Stimulated activated CD4-positive, alpha-beta T cell treated with anti-CD3 and anti-CD28 coated beads, Interleukin-15, amount 100 ng/mL, for 48 hours (primary cell): ENCODE data around the gene MPRIP.
"Not testable (repeated sequence)": the region's sequence is repeated elsewhere in the genome, so short reads cannot be mapped to it uniquely, and the experiment has no call there.

Experiments
- DNase-seq, 2 donors: peaks; one replicate each; pipeline ENCODE4 v3.0.0-alpha.2; 2020; ENCODE audit warnings: low read depth in 2 of 2

MPRIP gene

GRCh38 chr17:17147821-17148220, 105.6 kb downstream of the MPRIP start:
- no peak for DNase-seq

- DNase-seq = no peak
These were observed 107.5 kb downstream of the MPRIP start for GRCh38 chr17:17149520-17150447.

GRCh38 chr17:17150448-17150800, 108.2 kb downstream of the MPRIP start:
- DNase-seq = no peak

GRCh38 chr17:17151055-17151454, 108.8 kb downstream of the MPRIP start:
- peak in 1 of 2 donors; percentile 27 for DNase-seq

- DNase-seq = no peak
These were observed 109.3 kb downstream of the MPRIP start for GRCh38 chr17:17151541-17151940.

GRCh38 chr17:17151962-17152361, 109.7 kb downstream of the MPRIP start:
- peak in 1 of 2 donors; percentile 29 for DNase-seq

GRCh38 chr17:17152385-17152784, 110.1 kb downstream of the MPRIP start:
- no peak for DNase-seq

GRCh38 chr17:17153071-17153470, 110.8 kb downstream of the MPRIP start:
- no peak for DNase-seq

GRCh38 chr17:17153709-17154108, 111.5 kb downstream of the MPRIP start:
- DNase-seq = no peak

GRCh38 chr17:17154556-17154955, 112.3 kb downstream of the MPRIP start:
- no peak for DNase-seq

- DNase-seq = no peak
These were observed 112.7 kb downstream of the MPRIP start for GRCh38 chr17:17154981-17155380.

- no peak for DNase-seq
These were observed 113.3 kb downstream of the MPRIP start for GRCh38 chr17:17155568-17155967.

GRCh38 chr17:17156107-17156506, 113.8 kb downstream of the MPRIP start:
- no peak for DNase-seq

- no peak for DNase-seq
These were observed 114.3 kb downstream of the MPRIP start for GRCh38 chr17:17156511-17156910.

- DNase-seq = no peak
These were observed 114.8 kb downstream of the MPRIP start for GRCh38 chr17:17157041-17157440.

GRCh38 chr17:17158506-17158905, 116.2 kb downstream of the MPRIP start:
- not testable (repeated sequence) for DNase-seq

GRCh38 chr17:17159571-17159970, 117.3 kb downstream of the MPRIP start:
- no peak for DNase-seq

- DNase-seq = no peak
These were observed 118.9 kb downstream of the MPRIP start for GRCh38 chr17:17161121-17161520.

GRCh38 chr17:17161759-17162158, 119.5 kb downstream of the MPRIP start:
- no peak for DNase-seq

GRCh38 chr17:17164156-17164555, 121.9 kb downstream of the MPRIP start:
- no peak for DNase-seq

GRCh38 chr17:17164676-17165075, 122.4 kb downstream of the MPRIP start:
- DNase-seq = no peak

GRCh38 chr17:17165666-17166308, 123.5 kb downstream of the MPRIP start:
- no peak for DNase-seq

GRCh38 chr17:17166446-17166845, 124.2 kb downstream of the MPRIP start:
- no peak for DNase-seq
